GM21447 (cell line): ENCODE measurements around the gene TLR6.
A peak's percentile ranks its signal among the peaks of the same experiment; 100 is the strongest.
"Not testable (repeated sequence)": the region's sequence is repeated elsewhere in the genome, so short reads cannot be mapped to it uniquely, and the experiment has no call there.

Experiments
- ATAC-seq: cut with Tn5 transposase; IDR thresholded peaks from one replicate; pipeline ENCODE4 v1.9.1; 2021; ENCODE audit not compliant: unreplicated experiment

Gene TLR6

DNA sequence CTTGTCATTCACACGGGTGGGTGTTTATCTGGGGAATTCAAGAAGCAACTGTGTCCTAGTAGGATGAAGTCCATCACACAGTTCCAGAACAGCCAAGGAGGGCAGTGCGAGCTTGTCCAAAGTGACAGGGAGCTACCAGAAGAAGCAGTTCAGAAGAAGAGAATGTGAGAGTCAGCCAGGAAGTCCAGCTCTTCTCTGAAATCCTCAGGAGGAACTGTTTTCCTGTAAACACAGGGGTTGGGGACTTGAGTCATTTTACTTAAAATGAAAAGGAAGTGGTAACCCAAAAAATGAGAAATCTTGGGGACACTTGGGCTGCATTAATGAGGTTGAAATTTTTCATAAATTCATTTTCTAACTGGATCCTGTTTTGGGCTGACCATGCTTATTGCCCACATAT, 65.6 kb downstream of the TLR6 start:
- no peak for ATAC-seq

DNA sequence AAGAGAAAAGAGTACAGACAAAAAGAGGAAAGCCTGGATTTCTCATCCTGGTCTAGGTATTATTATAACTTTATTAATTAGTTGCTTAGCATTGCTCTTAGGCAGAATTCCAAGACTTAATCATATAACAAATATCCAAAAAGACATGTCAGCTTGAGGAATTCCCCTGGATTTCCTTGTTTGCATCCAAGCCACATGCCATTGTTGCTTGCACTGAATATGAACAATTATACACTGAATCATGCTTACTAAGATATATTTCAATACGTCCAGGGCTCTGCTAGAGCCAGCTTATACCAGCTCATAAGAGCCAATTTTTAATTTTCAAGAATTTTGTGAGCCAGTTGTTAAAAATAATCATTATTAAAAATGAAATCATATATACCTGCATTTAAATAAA, 68.3 kb downstream of the TLR6 start:
- no peak for ATAC-seq

DNA sequence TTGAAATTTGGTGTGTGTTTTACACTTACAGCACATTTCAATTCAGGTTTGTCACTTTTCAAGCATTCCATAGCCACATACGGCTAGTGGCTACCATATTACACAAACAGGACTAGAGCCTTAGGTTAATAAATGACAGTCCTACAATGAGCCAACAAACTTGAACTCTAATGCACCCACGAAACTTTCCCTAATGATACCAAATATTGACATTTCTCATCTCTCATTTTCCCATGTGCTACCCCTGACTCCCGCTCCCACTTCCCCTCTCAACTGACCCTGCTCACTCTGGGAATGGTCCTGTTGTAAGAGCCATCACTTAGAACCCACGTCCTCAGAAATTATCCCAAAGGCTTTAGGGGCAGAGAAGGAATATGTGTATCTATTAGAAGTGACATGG, 68.9 kb downstream of the TLR6 start:
- no peak for ATAC-seq

DNA sequence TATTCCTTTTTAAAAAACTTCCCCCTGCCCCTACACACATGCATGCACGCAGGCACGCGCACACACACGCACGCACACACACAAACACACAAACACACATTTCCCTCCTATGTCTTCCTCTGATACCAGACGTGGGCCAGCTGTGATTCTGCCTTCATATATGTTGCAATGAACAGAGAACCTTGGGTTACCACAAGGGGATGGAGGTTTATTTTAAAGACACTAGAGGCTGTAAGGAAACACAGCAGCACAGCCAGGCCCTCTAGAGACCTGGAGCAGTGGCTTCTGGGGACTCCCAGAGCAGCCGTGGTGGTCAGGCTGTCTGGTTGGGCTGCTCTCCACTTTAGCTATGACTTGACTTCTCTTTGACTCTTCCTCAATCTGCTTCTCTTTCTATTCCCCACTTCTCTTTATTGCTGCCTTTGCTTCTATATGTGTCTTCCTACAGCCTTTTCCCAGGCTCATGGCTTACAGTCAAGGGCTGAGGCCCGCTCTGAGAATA, 70.7 kb downstream of the TLR6 start:
- ATAC-seq = peak; percentile 52

DNA sequence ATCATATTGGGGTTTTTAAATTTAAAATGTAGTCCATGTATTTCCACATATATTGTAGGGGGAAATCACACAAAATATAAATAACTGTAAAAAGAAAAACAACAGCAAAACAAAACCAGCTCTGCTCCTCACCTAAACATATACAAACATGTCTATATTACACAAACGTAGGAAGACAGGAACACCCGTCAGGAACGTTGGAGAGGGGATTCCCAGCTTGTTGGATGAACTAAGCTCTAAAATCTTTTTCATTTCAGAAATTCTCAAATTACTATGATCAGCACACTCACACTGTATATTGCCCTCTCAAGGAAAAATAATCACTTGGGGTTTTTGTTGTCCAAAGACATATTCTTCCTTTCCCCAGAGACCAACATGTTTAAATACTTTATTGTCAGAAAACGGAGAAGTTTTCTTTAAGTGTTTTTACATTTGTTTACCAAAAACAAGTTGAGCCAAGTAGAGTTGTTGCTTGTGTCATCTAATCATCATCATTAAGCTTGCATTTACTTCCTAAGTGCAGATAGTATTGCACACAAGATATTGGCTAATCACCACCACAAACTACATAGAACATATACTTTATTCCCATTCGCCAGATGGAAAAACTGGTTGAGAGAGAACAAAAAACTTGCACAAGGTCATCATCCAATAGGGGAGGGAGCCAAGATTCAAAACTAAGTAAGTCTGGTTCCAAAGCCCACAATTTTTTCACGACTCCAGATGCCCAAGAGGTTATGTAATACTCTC, 71.4 kb downstream of the TLR6 start:
- no peak for ATAC-seq

DNA sequence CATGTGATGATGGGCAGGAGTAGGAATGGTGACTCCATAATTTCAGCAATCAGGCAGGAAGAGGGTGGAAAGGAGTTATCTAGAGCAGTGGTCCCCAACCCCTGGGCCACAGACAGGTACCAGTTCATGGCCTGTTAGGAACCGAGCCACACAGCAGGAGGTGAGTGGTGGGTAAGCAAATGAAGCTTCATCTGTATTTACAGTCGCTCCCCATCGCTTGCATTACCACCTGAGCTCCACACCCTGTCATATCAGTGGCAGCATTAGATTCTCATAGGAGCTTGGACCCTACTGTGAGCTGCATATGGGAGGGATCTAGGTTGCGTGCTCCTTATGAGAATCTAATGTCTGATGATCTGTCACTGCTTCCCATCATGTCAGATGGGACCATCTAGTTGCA, 72.5 kb downstream of the TLR6 start:
- ATAC-seq = no peak

DNA sequence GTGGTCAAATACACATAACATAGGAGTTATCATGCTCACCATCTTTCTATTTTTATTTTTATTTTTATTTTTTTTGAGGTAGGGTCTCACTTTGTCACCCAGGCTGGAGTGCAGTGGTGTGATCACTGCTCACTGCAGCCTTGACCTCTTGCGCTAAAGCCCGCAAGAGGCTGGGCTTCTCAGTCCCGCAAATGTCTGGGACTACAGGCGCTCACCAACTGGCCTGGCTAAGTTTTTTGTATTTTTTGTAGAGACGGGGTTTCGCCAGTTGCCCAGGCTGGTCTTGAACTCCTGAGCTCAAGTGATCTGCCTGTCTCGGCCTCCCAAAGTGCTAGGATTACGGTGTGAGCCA, 73.5 kb downstream of the TLR6 start:
- no peak for ATAC-seq

DNA sequence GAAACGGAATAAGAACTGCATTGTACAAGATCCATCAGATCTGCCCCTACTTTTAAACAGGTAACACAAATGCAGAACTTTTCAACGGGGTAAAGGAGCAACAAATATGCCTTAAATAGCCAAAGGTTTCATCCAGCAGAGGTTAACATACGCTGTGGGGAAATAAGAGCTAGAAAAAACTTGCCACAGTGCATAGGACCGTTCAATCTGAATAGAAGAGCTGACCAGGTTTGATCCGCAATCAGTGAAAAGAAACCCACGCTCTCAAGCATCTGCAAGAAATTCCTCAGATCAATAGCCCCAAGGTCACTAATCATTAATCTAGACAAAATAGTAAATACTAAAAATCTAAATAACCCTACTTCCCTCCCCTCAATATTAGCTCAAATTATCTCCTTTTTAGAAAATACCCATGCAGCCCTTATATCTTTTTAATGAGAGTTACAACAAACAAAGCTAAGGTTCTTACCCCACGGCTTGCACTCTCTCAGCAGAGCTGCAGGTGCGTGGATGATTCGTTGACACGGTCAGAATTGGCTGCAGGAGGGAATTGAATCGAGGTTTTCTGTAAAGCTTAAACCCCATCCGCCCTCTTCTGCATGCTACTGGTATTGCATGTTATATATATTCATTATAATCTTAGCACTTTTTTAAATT, 74.0 kb downstream of the TLR6 start, which contains the start of gene TLR10:
Gene TLR10, minus strand, starts transcription at position 539 of the 657 bp plus-strand sequence. CDS start 7,400 bp downstream, outside the sequence.
- ATAC-seq = peak; percentile 51

DNA sequence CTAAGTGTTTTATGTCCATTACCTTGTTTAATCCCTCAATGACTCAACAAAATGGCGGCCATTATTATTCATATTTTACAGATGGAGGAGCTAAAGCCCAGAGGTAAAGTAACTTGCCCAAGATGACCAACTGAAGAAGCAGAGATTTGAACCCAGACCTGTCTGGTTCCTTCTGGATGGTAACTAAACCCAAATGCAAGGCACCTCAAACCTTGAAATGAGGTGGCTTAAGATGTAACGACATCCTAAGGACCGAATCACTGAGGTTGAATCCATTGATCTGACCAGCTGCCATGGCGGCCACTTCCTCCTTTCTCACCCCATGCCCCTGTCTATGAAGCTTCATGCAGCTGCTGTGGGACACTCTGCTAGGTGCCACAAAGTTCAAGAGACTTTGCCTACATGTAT, 74.8 kb downstream of the TLR6 start:
- no peak for ATAC-seq

DNA sequence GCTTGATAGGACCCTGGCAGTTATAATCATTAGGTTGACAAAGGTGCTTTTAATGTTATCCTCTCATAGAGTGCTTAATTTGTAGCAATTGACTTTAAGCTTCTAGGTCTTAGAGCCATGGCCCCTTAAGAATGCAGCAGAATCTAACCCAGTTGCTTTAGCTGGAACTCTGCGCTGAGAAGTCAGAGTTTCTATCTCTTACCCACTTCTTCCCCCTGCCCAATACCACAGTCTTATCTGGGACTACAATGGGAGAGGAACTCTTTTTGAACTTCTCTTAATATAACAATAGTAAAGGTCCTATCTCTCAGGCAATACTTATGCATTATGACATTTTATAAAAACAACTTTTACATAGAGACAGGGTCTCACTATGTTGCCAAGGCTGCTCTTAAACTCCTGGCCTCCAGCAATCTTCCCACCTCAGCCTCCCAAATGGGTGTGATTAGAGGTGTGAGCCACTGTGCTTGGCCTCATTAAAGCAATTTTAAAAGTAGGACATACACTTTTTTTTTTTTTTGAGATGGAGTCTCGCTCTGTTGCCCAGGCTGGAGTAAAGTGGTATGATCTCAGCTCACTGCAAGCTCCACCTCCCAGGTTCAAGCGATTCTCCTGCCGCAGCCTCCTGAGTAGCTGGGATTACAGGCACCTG, 75.7 kb downstream of the TLR6 start:
- ATAC-seq = peak; percentile 34

DNA sequence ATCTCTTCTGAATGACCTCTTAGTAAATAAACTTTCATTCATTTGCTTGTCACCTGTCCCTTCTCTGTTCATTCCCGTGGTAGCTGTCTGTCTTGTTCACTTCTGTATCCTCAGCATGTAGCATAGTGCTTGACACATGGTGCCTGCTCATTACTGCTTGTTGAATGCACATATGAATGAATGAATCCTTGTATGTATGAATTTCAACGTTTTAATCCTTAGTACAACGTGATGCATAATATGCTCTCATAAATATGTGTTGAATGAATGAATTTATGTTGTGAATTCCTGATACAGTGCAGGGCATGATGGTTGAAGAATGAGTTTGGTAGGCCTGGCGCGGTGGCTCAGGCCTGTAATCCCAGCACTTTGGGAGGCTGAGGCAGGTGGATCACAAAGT, 76.8 kb downstream of the TLR6 start:
- no peak for ATAC-seq

DNA sequence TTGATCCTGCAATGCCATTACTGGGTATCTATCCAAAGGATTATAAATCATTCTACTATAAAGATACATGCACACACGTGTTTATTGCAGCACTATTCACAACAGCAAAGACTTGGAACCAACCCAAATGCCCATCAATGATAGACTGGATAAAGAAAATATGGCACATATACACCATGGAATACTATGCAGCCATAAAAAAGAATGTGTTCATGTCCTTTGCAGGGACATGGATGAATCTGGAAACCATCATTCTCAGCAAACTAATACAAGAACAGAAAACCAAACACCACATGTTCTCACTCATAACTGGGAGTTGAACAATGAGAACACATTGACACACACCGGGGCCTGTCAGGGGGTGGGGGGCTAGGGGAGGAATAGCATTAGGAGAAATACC, 78.7 kb downstream of the TLR6 start:
- not testable (repeated sequence) for ATAC-seq

DNA sequence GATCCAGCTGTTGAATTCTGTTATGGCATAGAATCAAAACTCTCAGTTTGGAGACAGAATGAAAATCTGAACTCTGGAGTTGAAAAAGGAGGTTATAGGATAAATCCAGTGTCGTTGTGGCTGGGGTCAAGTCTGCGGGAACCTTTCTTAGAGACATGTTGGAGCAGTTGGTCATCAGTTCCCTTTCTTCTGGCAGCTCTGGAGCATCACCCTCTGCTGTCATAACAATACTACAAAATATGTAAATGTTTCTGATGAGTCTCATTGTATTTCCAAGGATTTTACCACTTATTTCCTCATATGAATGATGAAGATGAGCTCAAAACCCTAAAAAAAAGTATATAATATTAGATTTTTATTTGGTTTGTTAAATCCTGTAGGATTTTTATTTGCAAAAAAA, 81.3 kb downstream of the TLR6 start:
- no peak for ATAC-seq

DNA sequence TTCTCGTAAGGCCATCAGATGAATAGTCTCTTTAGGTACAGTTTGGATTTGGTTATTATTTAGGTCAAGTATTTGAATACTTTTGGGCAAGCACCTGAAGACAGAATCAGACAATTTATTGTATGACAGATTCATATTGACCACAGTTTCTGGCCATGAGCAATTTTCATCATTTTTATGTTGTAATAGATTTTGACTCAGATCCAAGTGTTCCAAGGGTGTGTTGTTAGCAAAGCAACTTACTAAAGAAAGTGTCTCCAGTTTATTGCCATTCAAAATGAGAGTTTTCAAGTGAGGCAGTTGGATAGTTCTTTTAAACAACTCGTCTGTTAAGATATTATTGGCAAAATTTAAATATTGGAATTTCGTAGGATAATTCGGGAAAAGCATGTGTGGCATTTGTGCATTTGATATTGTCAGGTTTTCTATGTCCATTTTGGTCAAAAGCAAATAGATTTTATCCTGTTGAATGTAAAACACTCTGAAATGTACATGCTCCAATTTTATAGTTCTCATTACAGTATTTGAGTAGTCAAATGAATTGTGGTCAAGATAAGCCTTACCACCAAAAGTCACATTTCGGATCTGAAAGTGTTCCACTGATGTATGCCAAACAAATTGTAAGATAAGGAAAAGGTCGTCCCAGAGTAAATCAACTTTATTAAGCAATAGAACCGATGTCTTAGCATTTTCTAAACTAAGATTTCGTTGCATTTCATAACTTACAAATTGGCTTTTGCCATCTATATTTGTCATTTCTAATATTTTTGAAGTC, 82.2 kb downstream of the TLR6 start:
- no peak for ATAC-seq
